SJSA1 (cell line): ENCODE data around the gene SYTL2. TPM values are rescaled to one million over a fixed set of nuclear protein-coding genes. Genes with fewer than 3 reads are reported as not detected.
A peak's percentile ranks its signal among the peaks of the same experiment; 100 is the strongest.

ENCODE experiments used
- DNase-seq, 2 experiments: peaks; one replicate each; pipeline ENCODE4 v3.0.0-alpha.2; 2015 to 2020; ENCODE audit warnings: low spot score in 2 of 2, low read depth in 1 of 2
- H3K27ac ChIP-seq: fragments of 250-450 bp; sonication (Bioruptor Pico); 2 replicates; pipeline ENCODE4 v1.5.1; 2020; ENCODE audit warnings: mild to moderate bottlenecking, moderate library complexity
- H3K27me3 ChIP-seq: fragments of 250-450 bp; sonication (Bioruptor Pico); replicated peaks from 2 replicates; pipeline ENCODE4 v1.5.1; 2020; ENCODE audit warnings: mild to moderate bottlenecking, moderate library complexity
- H3K36me3 ChIP-seq: fragments of 250-450 bp; sonication (Bioruptor Pico); 2 replicates; pipeline ENCODE4 v1.5.1; 2020; ENCODE audit warnings: mild to moderate bottlenecking
- H3K4me1 ChIP-seq: fragments of 250-450 bp; sonication (Bioruptor Pico); replicated peaks from 2 replicates; pipeline ENCODE4 v1.6.1; 2021; ENCODE audit warnings: mild to moderate bottlenecking
- H3K4me3 ChIP-seq: fragments of 250-450 bp; sonication (Bioruptor Pico); 2 replicates; pipeline ENCODE4 v1.5.1; 2020; ENCODE audit warnings: mild to moderate bottlenecking
- H3K9me3 ChIP-seq: fragments of 250-450 bp; sonication (Bioruptor Pico); replicated peaks from 2 replicates; pipeline ENCODE4 v1.5.1; 2020; ENCODE audit warnings: mild to moderate bottlenecking
- total RNA-seq: library from RNA; depleted of rRNA; stranded (reverse); fragments of >200 nt; shearing (Covaris generic); gene quantifications from 2 replicates; pipeline ENCODE4 v1.2.3, GENCODE V29; 2014

The SYTL2 gene
- total RNA-seq, 1 experiment from 2014 or later = 4.9 TPM

- DNase-seq = no peak
- Histone ChIP-seq H3K4me1 (no peaks in the 10 kb centered on the region), H3K4me3 (no peak overlapping the region), H3K27me3 (no peaks in the 10 kb centered on the region), H3K9me3 (no peaks in the 10 kb centered on the region), H3K27ac (no peak overlapping the region), H3K36me3 (no peaks in the 10 kb centered on the region)
These were observed 73.2 kb downstream of the SYTL2 start for GRCh38 chr11:85737738-85738137.

- Histone ChIP-seq H3K27me3 (no peaks in the 10 kb centered on the region), H3K27ac (no peak overlapping the region), H3K4me3 (no peak overlapping the region), H3K36me3 (no peaks in the 10 kb centered on the region), H3K9me3 (no peaks in the 10 kb centered on the region), H3K4me1 (no peaks in the 10 kb centered on the region)
- no peak for DNase-seq
These were observed 75.0 kb downstream of the SYTL2 start for GRCh38 chr11:85735876-85736460.

- Histone ChIP-seq H3K27ac (no peak overlapping the region), H3K4me3 (no peak overlapping the region), H3K9me3 (no peaks in the 10 kb centered on the region), H3K27me3 (no peaks in the 10 kb centered on the region), H3K36me3 (no peaks in the 10 kb centered on the region), H3K4me1 (no peaks in the 10 kb centered on the region)
- no peak for DNase-seq
These were observed 78.0 kb downstream of the SYTL2 start for GRCh38 chr11:85732965-85733364.

- Histone ChIP-seq H3K36me3 (no peaks in the 10 kb centered on the region), H3K9me3 (no peaks in the 10 kb centered on the region), H3K27ac (no peak overlapping the region), H3K4me1 (peaks cover 15% of the 10 kb centered on the region), H3K27me3 (no peaks in the 10 kb centered on the region), H3K4me3 (no peak overlapping the region)
- no peak for DNase-seq
These were observed 84.6 kb downstream of the SYTL2 start for GRCh38 chr11:85726381-85726780.

GRCh38 chr11:85725510-85726258, 85.3 kb downstream of the SYTL2 start:
- Histone ChIP-seq H3K27me3 (no peaks in the 10 kb centered on the region), H3K36me3 (no peaks in the 10 kb centered on the region), H3K4me3 (no peak overlapping the region), H3K27ac (peak overlapping the region; percentile 42), H3K4me1 (peaks cover 15% of the 10 kb centered on the region), H3K9me3 (no peaks in the 10 kb centered on the region)
- DNase-seq = peak in 1 of 2 experiments; percentile 56

- H3K27me3 ChIP-seq = no peaks in the 10 kb centered on the region
- no peak overlapping the region for H3K27ac ChIP-seq
- H3K36me3 ChIP-seq = no peaks in the 10 kb centered on the region
- no peak overlapping the region for H3K4me3 ChIP-seq
- H3K9me3 ChIP-seq = no peaks in the 10 kb centered on the region
- peaks cover 15% of the 10 kb centered on the region for H3K4me1 ChIP-seq
- no peak for DNase-seq
These were observed 86.0 kb downstream of the SYTL2 start for GRCh38 chr11:85724748-85725465.

- H3K9me3 ChIP-seq = no peaks in the 10 kb centered on the region
- no peak overlapping the region for H3K27ac ChIP-seq
- H3K36me3 ChIP-seq = no peaks in the 10 kb centered on the region
These were observed 87.9 kb downstream of the SYTL2 start for GRCh38 chr11:85723088-85723487.

GRCh38 chr11:85721191-85721590, 89.8 kb downstream of the SYTL2 start:
- Histone ChIP-seq H3K4me1 (peaks cover 26% of the 10 kb centered on the region), H3K4me3 (no peak overlapping the region), H3K36me3 (no peaks in the 10 kb centered on the region), H3K27me3 (no peaks in the 10 kb centered on the region), H3K27ac (no peak overlapping the region), H3K9me3 (no peaks in the 10 kb centered on the region)
- DNase-seq = no peak

More at GRCh38 chr11:85723088-85723487, 87.9 kb downstream of the SYTL2 start:
- DNase-seq = no peak
- Histone ChIP-seq H3K4me1 (peaks cover 27% of the 10 kb centered on the region), H3K27me3 (no peaks in the 10 kb centered on the region), H3K4me3 (no peak overlapping the region)

GRCh38 chr11:85718991-85719807, 91.7 kb downstream of the SYTL2 start:
- H3K9me3 ChIP-seq = no peaks in the 10 kb centered on the region
- H3K4me3 ChIP-seq = peak overlapping the region; percentile 14
- no peaks in the 10 kb centered on the region for H3K27me3 ChIP-seq

GRCh38 chr11:85718126-85718943, 92.6 kb downstream of the SYTL2 start:
- Histone ChIP-seq H3K9me3 (no peaks in the 10 kb centered on the region), H3K27me3 (no peaks in the 10 kb centered on the region), H3K4me1 (peaks cover 13% of the 10 kb centered on the region; the same call in 1 of the 2 replicates), H3K27ac (peak overlapping the region; percentile 49; the same call in 1 of the 2 replicates), H3K36me3 (no peaks in the 10 kb centered on the region), H3K4me3 (peak overlapping the region; percentile 14)
- no peak for DNase-seq

More at GRCh38 chr11:85718991-85719807, 91.7 kb downstream of the SYTL2 start:
- peak; percentile 68 to 76 for DNase-seq
- Histone ChIP-seq H3K4me1 (peaks cover 13% of the 10 kb centered on the region; the same call in 1 of the 2 replicates), H3K36me3 (no peaks in the 10 kb centered on the region), H3K27ac (peak overlapping the region; percentile 49; the same call in 1 of the 2 replicates)

GRCh38 chr11:85717429-85717828, 93.5 kb downstream of the SYTL2 start:
- H3K36me3 ChIP-seq = no peaks in the 10 kb centered on the region
- H3K9me3 ChIP-seq = no peaks in the 10 kb centered on the region
- H3K27me3 ChIP-seq = no peaks in the 10 kb centered on the region
- H3K4me3 ChIP-seq = no peak overlapping the region
- no peak for DNase-seq
- peaks cover 13% of the 10 kb centered on the region; the same call in 1 of the 2 replicates for H3K4me1 ChIP-seq
- no peak overlapping the region for H3K27ac ChIP-seq

GRCh38 chr11:85712953-85713352, 98.0 kb downstream of the SYTL2 start:
- no peaks in the 10 kb centered on the region for H3K9me3 ChIP-seq
- no peaks in the 10 kb centered on the region; the same call in 1 of the 2 replicates for H3K4me1 ChIP-seq
- DNase-seq = no peak
- H3K36me3 ChIP-seq = no peaks in the 10 kb centered on the region
- H3K27me3 ChIP-seq = no peaks in the 10 kb centered on the region
- H3K4me3 ChIP-seq = no peak overlapping the region
- H3K27ac ChIP-seq = no peak overlapping the region

GRCh38 chr11:85710917-85711316, 100.0 kb downstream of the SYTL2 start:
- Histone ChIP-seq H3K9me3 (no peaks in the 10 kb centered on the region), H3K4me3 (no peak overlapping the region), H3K4me1 (no peaks in the 10 kb centered on the region), H3K27me3 (no peaks in the 10 kb centered on the region), H3K36me3 (no peaks in the 10 kb centered on the region), H3K27ac (no peak overlapping the region)
- DNase-seq = no peak
